Fibroblast of peridontal ligament (primary cell): ENCODE data around the gene PRKD1.
A peak's percentile ranks its signal among the peaks of the same experiment; 100 is the strongest.
"Not testable (repeated sequence)": the region's sequence is repeated elsewhere in the genome, so short reads cannot be mapped to it uniquely, and the experiment has no call there.

Experiments
- DNase-seq: peaks from one replicate; pipeline ENCODE4 v3.0.0-alpha.2; 2010; ENCODE audit errors: extremely low read depth

Gene PRKD1

DNA sequence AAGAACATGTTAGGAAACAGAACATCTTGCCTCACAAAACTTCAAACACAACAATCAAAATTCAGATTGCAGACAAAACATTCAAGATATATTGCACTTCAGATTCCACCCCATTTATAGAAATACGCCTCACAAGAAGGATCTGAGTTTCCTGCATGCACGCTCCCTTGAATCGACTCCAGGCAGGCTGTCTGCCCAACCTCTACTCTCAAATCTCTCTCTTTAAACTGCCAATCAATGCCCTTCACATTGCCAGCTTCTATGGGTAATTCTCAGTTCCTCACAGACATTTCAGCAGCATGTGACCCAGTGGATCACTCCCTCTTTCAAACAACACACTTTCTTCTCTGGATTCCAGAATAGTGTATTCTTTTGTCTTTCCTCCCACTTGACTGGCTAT is 184.1 kb downstream of the PRKD1 start:
- no peak for DNase-seq

DNA sequence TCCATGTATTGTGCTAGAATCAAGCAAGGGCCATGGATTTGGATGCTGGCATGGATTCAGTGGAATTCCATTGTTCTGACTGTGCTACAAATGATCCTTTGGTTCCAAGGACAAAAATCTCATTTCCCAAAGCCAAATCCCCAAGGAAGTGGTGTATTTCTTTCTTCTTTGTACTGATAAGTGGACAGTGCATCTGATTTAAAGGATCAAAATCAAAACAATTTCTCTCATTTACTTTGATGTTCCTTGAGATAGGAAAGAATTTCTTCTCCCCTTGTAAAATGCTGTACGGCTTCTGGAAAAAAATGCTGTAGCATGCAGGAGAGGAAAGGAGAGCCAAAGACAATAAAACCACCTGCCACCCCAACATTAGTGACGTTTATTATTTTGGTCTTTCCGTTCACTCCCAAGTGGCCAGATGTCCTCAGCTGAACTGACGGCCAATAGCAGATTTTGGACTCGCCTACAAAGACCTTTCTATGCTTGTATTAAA is 185.7 kb downstream of the PRKD1 start:
- peak; percentile 72 for DNase-seq

DNA sequence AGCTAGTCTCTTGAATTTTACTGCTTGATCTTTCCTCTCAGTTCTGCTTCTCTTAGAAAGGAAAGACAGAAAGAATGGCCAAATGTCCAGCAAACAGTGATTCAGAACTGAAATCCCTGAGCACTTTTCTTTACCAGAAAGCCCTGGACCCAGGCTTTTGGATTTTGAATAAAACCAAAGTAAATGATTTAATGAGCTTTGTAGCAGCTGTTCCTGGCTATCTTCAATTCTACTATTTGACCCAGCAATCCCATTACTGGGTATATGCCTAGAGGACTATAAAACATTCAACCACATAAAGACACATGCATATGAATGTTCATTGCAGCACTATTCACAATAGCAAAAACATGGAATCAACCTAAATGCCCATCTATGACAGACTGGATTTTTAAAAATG is 187.2 kb downstream of the PRKD1 start:
- DNase-seq, result no peak

DNA sequence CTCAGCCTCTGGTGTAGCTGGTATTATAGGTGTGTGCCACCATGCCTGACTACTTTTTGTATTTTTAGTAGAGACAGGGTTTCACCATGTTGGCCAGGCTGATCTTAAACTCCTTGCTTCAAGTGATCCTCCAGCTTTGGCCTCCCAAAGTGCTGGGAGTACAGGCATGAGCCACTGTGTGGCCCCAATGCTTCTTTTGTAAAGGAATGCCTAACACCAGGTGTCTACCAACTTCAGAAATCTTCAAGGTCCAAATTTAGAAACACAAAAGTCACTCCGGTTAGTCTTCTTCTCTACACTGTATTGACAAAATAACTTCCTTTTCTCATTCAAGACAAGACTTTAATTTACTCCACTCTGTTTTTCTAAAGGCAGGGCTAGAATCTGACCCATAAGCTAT is 188.7 kb downstream of the PRKD1 start:
- no peak for DNase-seq

DNA sequence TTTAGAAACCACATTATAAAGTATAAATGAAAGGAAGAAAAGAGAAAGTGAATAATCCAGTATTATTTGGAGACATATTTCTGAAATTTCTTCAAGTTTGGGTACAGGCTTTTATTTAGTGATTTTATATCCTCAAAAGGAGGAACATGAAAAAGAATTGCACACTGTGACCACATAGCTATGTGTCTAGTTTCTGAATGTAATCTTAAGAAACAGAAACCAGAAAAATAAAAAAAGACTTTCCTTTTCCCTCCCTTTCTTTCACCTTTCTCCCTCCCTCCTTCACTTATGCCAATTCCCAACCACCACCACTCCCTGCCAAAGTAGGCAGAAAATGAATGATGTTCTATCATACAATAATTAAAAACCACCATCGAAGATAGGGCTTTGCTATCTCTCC is 189.6 kb downstream of the PRKD1 start:
- DNase-seq, result no peak

DNA sequence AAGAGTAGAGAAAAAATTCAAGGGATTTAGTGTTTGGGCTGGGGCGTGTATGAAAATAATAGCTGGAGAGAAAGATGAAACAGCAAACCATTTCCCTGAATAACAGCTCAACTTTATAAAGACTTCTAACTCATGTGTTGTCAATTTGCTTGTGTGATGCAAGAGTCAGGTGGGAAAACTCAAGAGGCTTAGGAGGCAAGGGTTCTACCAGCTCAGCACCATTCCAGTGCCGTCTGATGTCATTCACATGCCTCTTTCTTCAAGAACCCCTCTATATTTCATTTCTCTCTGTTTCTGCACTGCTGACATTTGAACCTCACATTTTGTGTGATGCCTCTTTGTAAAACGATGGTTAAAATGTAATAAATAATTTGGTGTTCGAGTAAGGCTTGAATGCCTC is 192.2 kb downstream of the PRKD1 start:
- peak; percentile 58 for DNase-seq

DNA sequence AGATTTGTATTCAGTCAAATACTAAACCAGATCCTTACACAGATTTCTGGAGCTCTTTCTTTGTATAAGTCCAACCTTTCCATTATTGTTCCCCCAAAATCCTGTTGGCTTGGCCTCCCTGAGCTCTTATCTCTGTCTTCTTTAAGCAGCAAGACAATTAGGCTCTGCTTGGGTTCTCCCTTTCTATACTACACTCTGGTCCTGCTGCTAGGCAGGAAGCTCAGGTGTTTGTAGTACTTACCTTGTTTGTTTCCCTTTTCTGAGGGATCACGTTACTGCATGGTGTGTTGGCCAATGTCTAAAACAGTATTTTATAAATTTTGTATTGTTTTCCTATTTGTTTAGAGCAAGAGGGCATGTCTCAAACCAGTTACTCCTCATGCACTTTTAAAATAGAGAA is 192.9 kb downstream of the PRKD1 start:
- no peak for DNase-seq

DNA sequence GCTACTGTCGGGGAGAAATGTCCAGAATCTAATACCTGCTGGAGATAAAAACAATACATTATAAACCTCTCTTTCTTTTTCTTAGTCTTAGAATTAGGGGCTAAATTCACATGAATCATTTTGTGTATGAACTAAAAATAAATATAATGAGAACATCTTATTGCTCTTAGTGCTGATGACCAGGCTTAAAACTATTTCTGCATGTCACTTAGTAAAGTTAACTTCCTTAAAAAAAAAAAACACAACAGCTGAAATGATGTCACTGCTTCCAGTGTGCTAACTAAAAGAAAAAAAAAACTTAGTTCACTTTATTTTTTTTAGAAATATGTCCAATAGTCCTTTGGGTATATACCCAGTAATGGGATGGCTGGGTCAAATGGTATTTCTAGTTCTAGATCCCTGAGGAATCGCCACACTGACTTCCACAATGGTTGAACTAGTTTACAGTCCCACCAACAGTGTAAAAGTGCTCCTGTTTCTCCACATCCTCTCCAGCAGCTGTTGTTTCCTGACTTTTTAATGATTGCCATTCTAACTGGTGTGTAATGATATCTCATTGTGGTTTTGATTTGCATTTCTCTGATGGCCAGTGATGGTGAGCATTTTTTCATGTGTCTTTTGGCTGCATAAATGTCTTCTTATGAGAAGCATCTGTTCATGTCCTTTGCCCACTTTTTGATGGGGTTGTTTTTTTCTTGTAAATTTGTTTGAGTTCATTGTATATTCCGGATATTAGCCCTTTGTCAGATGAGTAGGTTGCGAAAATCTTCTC is 200.9 kb downstream of the PRKD1 start:
- peak; percentile 87 for DNase-seq

DNA sequence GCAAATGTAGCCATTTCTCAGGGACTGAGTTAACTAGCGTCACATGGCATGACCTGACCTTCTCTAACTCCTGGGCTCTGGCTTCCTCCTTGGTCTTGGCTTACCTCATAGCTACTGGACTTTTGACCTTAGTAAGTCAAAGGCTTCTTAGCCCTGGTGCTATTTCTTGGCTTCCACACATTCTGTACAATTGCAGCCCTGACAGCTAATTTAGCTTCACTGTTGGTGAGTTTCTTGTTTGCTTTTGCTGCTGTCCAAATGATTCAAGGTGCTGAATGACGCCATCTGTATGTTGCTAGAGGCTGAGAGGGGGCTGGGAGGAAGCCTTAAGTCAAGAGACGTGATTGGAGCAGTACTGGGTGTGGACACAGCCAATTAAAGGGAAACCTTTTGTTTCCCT is 202.7 kb downstream of the PRKD1 start:
- DNase-seq, result no peak

DNA sequence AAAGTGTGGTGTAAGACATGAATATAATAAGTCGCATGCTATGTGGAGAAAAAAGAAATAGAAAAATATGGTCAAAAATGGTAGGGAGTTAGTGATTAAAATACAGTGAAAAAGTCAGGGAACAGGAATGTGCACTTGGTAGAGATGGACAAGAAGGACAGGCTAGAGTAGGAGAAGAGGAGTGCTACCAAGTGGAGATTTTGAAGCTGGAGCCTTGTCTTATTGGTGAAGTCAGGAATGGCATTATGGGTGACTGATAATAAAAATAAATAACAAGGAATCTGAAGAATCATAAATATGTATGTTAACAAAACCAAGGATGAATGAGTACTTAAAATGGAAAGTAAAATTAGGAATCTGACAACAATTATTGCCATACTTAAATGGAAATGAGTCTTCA is 204.8 kb downstream of the PRKD1 start:
- DNase-seq, result no peak

DNA sequence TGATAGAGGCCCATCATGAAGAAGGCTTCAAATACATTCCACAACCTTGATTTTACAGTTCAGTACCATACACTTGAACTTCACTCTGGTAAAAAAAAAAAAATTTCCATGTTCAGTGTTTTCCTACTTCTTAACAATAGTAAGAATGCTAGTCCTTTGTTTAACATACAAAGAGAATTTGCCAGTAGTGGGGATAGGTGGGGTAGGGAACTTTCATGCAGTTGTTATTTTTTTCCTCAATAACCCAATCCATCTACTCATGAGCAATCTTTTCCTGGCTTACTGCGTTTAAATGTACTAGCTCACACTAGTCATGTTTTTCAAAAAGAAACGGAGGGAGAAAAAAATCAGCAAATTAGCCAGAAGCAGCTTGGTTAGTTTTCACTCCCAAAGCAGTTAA is 206.1 kb downstream of the PRKD1 start:
- no peak for DNase-seq

DNA sequence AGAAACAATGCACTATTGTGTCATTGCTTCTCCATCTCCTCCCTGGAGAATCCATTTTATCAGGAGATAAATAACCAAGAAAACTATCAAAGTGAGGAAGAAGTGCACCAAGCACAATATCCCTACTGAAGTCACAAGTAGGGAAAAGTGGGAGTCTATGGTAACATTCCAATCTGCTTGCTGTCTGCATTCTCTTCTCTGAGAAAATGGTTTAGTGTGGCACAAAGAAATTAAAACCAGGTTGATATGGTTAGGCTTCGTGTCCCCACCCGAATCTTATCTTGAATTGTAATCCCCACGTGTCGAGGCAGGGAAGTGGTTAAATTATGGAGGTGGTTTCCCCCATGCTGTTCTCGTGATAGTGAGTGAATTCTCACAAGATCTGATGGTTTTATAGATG is 209.7 kb downstream of the PRKD1 start:
- DNase-seq, result peak; percentile 44

DNA sequence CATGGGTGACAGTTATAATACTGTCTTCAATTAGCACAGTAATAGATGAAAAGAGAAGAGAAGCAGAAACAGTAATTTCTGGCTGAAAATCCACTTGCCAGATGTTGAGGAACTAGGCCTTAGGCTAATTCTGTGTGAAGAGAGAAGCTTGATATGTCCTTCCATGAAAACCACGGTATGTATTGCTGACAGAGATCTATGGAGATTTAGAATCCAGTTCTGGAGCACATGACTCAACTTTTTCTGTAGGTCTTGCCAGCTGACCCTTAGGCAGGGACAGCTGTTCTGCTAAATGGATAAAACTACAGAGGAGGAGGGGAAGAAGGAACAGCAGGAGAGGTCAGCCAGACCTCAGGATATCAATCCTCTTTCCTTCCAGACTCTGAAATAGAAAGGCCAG is 211.5 kb downstream of the PRKD1 start:
- peak; percentile 70 for DNase-seq

DNA sequence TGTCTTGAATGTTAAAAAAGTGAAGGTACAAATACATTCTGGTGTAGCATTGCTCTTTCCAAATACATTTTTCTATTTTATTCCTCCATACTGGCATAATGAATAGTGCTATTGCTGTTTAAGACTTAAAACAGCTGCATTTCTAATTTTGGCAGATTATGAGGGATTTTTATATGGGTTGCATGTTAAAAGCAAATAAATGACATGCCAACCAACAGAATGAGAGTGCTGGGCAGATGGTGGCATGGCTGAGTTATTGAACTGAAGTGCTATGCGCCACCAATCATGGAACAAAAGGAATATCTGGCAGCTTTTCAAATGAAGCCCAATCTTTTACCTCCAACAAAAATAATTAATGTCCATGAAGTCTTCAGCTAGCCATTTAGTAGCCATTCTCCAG is 215.0 kb downstream of the PRKD1 start:
- DNase-seq, result no peak

DNA sequence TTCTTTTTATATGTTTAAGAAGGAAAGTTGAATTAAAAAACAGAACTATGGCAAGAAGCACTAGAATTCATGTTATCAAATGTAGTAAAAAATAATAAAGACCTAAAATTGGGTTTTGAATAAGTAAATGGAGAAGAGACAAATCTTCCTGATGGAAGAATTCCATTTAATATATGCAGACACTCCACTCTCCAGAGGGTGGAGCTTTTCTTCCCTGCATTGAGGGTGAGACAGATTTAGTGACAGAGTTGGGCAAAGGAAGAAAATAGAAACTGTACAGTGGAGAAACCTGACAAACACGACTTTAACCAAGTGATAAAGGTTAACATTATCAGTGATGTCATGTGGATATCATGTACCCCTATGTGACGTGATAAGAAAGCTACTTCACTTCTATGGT is 217.6 kb downstream of the PRKD1 start:
- DNase-seq, result peak; percentile 35

DNA sequence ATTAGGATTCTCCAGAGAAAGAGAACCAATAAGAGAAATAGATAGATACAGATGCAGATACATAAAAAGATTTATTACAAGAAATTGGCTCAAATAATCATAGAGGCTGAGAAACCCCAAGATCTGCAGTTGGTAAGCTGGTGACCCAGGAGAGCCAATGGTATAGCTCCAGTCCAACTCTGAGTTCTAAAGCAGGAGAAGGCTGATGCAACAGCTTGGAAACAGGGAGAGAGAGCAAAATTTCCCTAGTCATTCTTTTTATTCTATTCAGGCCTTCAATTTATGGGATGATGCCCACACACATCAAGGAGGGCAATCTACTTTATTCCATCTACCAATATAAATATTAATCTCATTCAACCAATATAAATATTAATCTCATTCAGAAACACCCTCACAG is 218.2 kb downstream of the PRKD1 start:
- DNase-seq, result peak; percentile 79

DNA sequence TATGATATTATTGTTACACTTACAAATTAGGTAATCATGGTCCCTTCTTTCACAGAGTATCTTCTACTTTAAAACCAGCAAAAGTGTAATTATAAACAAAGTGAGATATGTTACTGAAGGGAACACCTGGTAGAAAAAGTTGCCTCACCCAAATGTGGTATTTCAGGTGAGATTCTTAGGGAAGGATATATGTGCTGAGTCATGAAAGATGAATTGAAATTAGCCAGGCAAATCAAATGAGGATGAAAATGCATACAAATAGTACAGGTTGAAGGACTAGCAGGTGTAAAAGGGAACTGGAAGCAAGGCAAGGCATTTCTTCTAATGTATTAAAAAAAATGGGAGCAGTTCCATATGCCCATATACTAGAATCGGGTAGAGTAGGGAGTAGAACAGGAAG is 220.9 kb downstream of the PRKD1 start:
- DNase-seq, result no peak

DNA sequence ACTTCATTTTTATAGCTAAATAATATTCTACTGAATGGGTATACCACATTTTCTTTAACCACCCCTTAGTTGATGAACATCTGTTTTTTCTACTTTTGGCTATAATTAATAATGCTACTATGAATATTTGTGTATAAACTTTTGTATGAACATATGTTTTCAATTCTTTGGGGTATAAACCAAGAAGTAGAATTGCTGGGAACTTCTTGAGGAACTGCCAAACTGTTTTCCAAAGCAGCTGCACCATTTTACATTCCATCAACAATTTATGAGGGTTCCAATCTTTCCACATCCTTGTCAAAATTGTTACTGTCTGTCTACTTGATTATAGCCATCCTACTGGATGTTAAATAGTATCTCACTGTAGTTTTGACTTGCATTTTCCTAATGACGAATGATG is 221.8 kb downstream of the PRKD1 start:
- peak; percentile 62 for DNase-seq

DNA sequence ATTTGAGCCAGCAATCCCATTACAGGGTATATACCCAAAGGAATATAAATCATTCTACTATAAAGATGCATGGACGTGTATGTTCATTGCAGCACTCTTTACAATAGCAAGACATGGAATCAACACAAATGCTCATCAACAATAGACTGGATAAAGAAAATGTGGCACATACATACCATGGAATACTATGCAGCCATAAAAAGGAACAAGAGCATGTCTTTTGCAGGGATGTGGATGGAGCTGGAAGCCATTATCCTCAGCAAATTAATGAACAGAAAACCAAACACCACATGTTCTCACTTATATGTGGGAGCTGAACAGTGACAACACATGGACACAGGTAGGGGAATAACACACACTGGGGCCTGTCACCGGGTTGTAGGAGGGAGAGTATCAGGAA is 238.1 kb downstream of the PRKD1 start:
- DNase-seq, result not testable (repeated sequence)

DNA sequence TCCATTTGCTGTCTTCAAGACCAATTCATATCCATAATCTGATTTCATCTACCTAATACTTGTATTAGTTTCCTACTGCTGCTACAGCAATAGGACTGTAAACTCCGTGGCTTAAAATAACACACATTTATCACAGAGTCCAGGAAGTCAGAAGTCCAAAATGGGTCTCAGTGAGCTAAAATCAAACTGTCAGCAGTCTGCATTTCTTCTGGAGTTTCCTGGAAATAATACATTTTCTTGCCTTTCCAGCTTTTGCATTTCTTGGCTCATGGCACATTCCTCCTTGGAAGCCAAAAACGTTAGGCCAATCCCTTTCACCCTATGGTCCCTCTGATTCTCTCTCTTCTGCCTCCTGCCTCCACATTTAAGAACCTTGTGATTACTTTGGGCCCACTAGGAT is 239.8 kb downstream of the PRKD1 start:
- DNase-seq, result no peak

DNA sequence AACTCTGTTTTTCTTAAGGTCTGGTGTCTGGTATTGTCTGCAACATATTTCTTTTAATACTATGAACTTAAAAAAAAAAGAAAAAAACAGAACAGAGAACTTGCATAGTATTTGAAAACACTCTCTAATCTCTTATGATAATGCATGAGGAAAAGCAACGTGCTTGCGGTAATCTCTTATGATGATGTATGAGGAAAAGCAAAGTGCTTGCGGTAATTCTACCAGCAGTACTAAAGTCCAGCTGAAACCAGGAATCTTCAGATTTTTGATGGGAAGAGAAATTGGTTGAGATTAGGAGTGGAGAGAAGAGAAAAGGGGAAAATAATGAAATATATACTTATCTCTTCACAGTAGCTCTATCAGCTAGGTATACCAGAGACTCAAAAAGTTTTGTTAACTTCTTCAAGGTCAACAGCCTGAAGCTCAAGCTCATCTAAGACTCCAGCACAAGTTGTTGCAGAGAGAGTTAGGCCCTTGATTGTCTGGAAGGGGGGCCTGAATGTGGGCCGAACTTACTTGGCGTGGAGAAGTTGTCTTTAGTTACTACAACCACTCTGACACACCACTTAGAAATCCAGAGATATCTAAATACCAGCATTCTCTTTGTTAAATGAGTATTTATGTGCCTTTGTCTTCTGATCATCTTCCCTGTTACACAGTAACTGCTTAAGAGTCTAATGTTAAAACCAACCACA is 240.4 kb downstream of the PRKD1 start:
- no peak for DNase-seq

DNA sequence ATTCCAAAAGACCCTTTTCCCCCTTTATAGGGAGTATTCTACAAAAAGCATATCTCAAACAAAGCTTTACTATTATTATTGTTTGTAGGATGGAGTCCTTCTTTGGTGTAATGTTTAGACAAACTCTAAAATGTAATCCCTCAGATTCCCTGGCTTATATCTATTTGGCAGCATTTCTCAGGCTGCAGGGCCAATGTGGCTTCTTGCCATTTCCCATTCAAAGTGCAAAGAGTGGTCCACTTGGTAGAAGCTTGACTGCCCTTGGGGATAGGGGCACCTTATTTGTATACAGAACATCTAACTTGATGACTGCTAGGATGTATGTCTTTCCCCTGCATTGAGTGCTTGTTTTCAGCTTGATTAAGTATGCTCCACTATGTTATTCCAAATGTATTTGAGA is 242.7 kb downstream of the PRKD1 start:
- no peak for DNase-seq

DNA sequence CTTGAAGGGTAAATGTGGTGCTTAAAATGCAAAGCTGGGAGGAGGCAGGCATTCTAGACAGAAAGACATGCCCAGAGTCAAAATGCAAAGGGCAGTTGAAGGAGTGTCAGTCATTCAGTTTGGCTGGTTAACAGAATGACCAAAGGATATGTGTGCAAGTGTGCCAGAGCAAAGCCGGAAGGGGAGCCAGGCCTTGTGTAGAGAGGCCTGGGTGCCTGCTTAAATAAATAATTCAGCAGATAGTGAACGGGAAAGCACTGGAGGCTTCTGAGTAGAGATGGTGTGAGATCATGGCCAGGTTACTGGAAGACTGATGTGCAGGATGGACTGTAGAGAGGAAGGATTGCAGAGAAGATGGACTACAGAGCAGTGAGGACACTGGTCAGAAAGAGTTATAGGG is 244.9 kb downstream of the PRKD1 start:
- DNase-seq, result no peak
